ENCODE measurements around the gene CHD3.

GRCh38 chr17:7880076-7880868, 8.3 kb upstream of the CHD3 start:
- TF ChIP-seq CTCF (IDR thresholded peaks at IDR 0.05) (no peak), POLR2A (IDR thresholded peaks at IDR 0.05) (no peak), POLR2AphosphoS5 (IDR thresholded peaks at IDR 0.05; ENCODE audit: insufficient read depth in 1 of 2, low read depth in 1 of 2) (no peak)

All from vagina (tissue), 2 donors.